HepG2 (cell line): ENCODE data around the gene DTNB. TPM values are rescaled to one million over a fixed set of nuclear protein-coding genes. Genes with fewer than 3 reads are reported as not detected.
A peak's percentile ranks its signal among the peaks of the same experiment; 100 is the strongest.

Experiments used
- CEBPB ChIP-seq: IDR thresholded peaks from 2 replicates; pipeline ENCODE4 v1.6.1; 2011; ENCODE audit warnings: low read depth, low read length, improper control_type of control experiment, borderline replicate concordance
- CTCF ChIP-seq: sonication (generic); formaldehyde crosslinking; IDR thresholded peaks from 2 replicates; pipeline ENCODE4 v1.5.0; 2020; ENCODE audit warnings: mild to moderate bottlenecking, missing genetic modification reagents, moderate library complexity
- ESRRA ChIP-seq: sonication (generic); formaldehyde crosslinking; IDR thresholded peaks from 2 replicates; pipeline ENCODE4 v1.5.1; 2020; ENCODE audit warnings: mild to moderate bottlenecking, low read depth, missing genetic modification reagents
- FOXJ3 ChIP-seq: sonication (generic); formaldehyde crosslinking; IDR thresholded peaks from 2 replicates; pipeline ENCODE4 v1.4.0; 2020; ENCODE audit warnings: missing genetic modification reagents, mild to moderate bottlenecking, borderline replicate concordance
- GABPA ChIP-seq, 2 experiments: IDR thresholded peaks; 2 replicates each; pipeline ENCODE4 v1.6.1; 2011 to 2016; ENCODE audit warnings: low read depth in 2 of 2, low read length in 1 of 2, missing biosample characterization in 1 of 2, missing genetic modification characterization in 1 of 2
- HDAC2 ChIP-seq: sonication (generic); formaldehyde crosslinking; IDR thresholded peaks from 2 replicates; pipeline ENCODE4 v1.4.0; 2020; ENCODE audit warnings: missing genetic modification reagents
- HOXD1 ChIP-seq: sonication (generic); formaldehyde crosslinking; IDR thresholded peaks from 2 replicates; pipeline ENCODE4 v1.5.0; 2020; ENCODE audit warnings: missing genetic modification reagents
- IKZF5 ChIP-seq: IDR thresholded peaks from 2 replicates; pipeline ENCODE4 v1.6.1; 2018; ENCODE audit warnings: missing genetic modification reagents, mild to moderate bottlenecking, missing compliant biosample characterization
- NBN ChIP-seq: fragments of 450-650 bp; conservative IDR thresholded peaks from 2 replicates; pipeline ENCODE4 v1.6.1; 2017
- ONECUT2 ChIP-seq: sonication (generic); formaldehyde crosslinking; IDR thresholded peaks from 2 replicates; pipeline ENCODE4 v1.4.0; 2020; ENCODE audit warnings: missing genetic modification reagents
- POGZ ChIP-seq: sonication (generic); formaldehyde crosslinking; IDR thresholded peaks from 2 replicates; pipeline ENCODE4 v1.4.0; 2020; ENCODE audit warnings: mild to moderate bottlenecking, missing genetic modification reagents
- PRDM10 ChIP-seq: sonication (generic); formaldehyde crosslinking; IDR thresholded peaks from 2 replicates; pipeline ENCODE4 v1.4.0; 2020; ENCODE audit warnings: low read depth, missing genetic modification reagents
- SALL2 ChIP-seq: sonication (generic); formaldehyde crosslinking; IDR thresholded peaks from 2 replicates; pipeline ENCODE4 v1.8.1; 2023; ENCODE audit warnings: mild to moderate bottlenecking, missing genetic modification reagents, inconsistent platforms
- TAF1 ChIP-seq: sonication (generic); formaldehyde crosslinking; IDR thresholded peaks from 2 replicates; pipeline ENCODE4 v1.4.0; 2020; ENCODE audit warnings: missing genetic modification reagents
- TBX2 ChIP-seq: sonication (generic); formaldehyde crosslinking; IDR thresholded peaks from 2 replicates; pipeline ENCODE4 v1.5.0; 2020; ENCODE audit warnings: missing genetic modification reagents, mild to moderate bottlenecking, borderline replicate concordance
- ZBTB20 ChIP-seq: sonication (generic); formaldehyde crosslinking; IDR thresholded peaks from 2 replicates; pipeline ENCODE4 v1.8.1; 2023; ENCODE audit warnings: missing genetic modification reagents, low read depth, mild to moderate bottlenecking, borderline replicate concordance
- ZNF275 ChIP-seq: sonication (generic); formaldehyde crosslinking; IDR thresholded peaks from 2 replicates; pipeline ENCODE4 v1.8.0; 2022; ENCODE audit warnings: missing genetic modification reagents, mild to moderate bottlenecking, inconsistent platforms, borderline replicate concordance
- ZNF326 ChIP-seq: sonication (generic); formaldehyde crosslinking; IDR thresholded peaks from 2 replicates; pipeline ENCODE4 v1.4.0; 2020; ENCODE audit warnings: missing genetic modification reagents, borderline replicate concordance
- ZNF362 ChIP-seq: sonication (generic); formaldehyde crosslinking; IDR thresholded peaks from 2 replicates; pipeline ENCODE4 v1.4.0; 2020; ENCODE audit warnings: missing genetic modification reagents, mild to moderate bottlenecking, borderline replicate concordance
- ZNF383 ChIP-seq: sonication (generic); formaldehyde crosslinking; IDR thresholded peaks from 2 replicates; pipeline ENCODE4 v1.4.0; 2020; ENCODE audit warnings: missing genetic modification reagents, mild to moderate bottlenecking, borderline replicate concordance
- polyA plus RNA-seq, 8 experiments: library from polyadenylated mRNA; depleted of rRNA in 3 of 8; stranded (reverse) in 7 of 8; unstranded in 1 of 8; fragments of >200 nt; fragmentation: Illumina TruSeq in 4 of 8; extraction: Trizol in 4 of 8; gene quantifications; 2 replicates each; pipeline versions ENCODE4 v1.2.1 to v1.2.3, GENCODE V29; 2011 to 2016; ENCODE audit warnings: low read depth in 4 of 8, missing spikeins in 1 of 8, mixed read lengths in 1 of 8; ENCODE audit not compliant: insufficient read depth in 1 of 8
- total RNA-seq, 5 experiments: library from RNA; depleted of rRNA; stranded (reverse); fragments of >200 nt; fragmentation: Illumina TruSeq; extraction: Trizol; gene quantifications; 2 replicates each; pipeline ENCODE4 v1.2.3, GENCODE V29; 2016; ENCODE audit warnings: low read depth in 1 of 5

DTNB gene
- total and polyA plus RNA-seq, 2 of the 13 experiments (the other 11 are each of a cell fraction or from before 2014, with no cell fraction given) = 14.4 to 23.9 TPM

GRCh38 chr2:25362049-25362433 lies 311.3 kb downstream of the DTNB start (continued):
- TF ChIP-seq PRDM10 (CRISPR knock-in tag) (0 out of 2 replicates have a peak, but pooled peaks have one; percentile 55), ONECUT2 (CRISPR knock-in tag) (0 out of 2 replicates have a peak, but pooled peaks have one; percentile 26), ZNF362 (CRISPR knock-in tag) (peak; percentile 36; the same call in 1 of the 2 replicates), ZNF383 (CRISPR knock-in tag) (no peak), ZNF275 (no peak), GABPA (IDR thresholded peaks at IDR 0.05; ENCODE audit: low read depth, low read length) (no peak), GABPA (CRISPR knock-in tag; IDR thresholded peaks at IDR 0.05; ENCODE audit: low read depth) (peak; percentile 67; the same call in 1 of the 2 replicates), TAF1 (CRISPR knock-in tag) (peak; percentile 65), IKZF5 (CRISPR knock-in tag) (peak; percentile 40; the same call in 1 of the 2 replicates), HOXD1 (CRISPR knock-in tag) (0 out of 2 replicates have a peak, but pooled peaks have one; percentile 42), ZNF326 (CRISPR knock-in tag) (no peak), CEBPB (0 out of 2 replicates have a peak, but pooled peaks have one; percentile 8), NBN (no peak), ZBTB20 (0 out of 2 replicates have a peak, but pooled peaks have one; percentile 3), POGZ (CRISPR knock-in tag) (peak; percentile 95), TBX2 (CRISPR knock-in tag) (peak; percentile 49; the same call in 1 of the 2 replicates), ESRRA (CRISPR knock-in tag) (peak; percentile 47; the same call in 1 of the 2 replicates), HDAC2 (CRISPR knock-in tag) (peak; percentile 46; the same call in 1 of the 2 replicates), FOXJ3 (CRISPR knock-in tag) (peak; percentile 42; the same call in 1 of the 2 replicates), CTCF (CRISPR knock-in tag) (peak; percentile 97), SALL2 (peak; percentile 74; the same call in 1 of the 2 replicates)
